Measurements from ENCODE around the gene MB21D2.

MB21D2 gene

DNA sequence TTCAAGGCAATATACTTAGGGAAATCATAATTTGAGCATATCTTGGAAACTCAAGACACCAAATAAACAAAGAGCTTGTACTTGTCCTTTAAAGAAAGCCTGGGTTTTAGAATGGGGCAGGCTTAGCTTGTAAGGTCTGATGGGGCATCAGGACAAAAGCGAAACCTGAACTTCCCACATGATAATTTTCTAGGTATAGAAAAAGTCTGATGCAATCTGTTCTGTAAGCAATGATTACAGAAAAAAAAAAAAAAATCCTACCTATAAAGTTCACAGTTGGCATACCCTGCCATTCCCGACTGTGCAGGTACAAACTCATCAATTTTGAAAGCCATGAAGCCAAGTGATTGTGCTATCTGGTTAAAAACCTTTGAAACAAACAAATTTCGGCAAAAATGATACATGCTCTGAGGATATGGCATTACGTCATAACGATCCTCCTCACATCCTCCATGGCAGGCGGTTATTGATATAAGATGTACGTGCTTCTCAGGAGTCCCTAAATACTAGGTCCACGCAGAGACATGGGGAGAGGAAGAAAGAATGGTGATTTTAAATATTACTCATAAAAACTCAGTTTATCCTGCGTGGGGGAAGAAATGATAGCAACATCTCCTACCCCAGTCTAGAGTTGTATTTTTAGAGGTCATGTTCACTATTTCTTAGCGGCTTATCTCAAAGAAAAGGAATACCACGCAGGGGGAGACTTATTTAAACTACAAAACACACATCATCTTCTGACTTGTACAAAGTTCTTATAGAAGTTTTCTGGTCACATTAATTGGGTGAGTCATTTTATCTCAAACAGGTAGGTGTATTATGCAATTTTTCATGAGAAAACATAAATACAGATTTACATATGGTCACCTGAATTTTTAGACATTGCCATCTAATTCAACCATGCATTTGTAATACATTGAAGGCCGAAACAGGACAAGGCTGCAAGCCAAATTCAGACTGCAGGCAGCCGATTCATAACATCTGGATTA lies 27.0 kb downstream of the MB21D2 start:
- DNase-seq (ENCODE audit: low read depth in 2 of 2) = no peak

DNA sequence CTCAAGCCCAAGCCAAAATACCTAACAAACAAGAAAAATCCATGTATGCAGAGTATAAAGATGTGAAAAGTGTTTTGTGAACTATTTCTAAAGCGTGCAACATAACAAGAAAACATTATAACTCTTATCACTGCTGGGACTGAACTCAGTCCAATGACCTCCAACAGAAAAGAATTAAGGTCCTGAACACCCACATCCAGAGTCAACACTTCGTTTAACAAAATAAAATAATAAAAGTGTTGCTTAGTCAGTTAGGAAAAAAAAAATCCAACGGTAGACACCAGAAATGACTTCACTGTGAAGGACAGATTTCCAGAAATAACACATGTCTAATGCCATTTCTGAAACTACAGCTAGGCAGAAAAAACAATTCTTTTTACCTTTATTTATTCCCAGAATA lies 28.0 kb downstream of the MB21D2 start:
- DNase-seq (ENCODE audit: low read depth in 2 of 2) = no peak

DNA sequence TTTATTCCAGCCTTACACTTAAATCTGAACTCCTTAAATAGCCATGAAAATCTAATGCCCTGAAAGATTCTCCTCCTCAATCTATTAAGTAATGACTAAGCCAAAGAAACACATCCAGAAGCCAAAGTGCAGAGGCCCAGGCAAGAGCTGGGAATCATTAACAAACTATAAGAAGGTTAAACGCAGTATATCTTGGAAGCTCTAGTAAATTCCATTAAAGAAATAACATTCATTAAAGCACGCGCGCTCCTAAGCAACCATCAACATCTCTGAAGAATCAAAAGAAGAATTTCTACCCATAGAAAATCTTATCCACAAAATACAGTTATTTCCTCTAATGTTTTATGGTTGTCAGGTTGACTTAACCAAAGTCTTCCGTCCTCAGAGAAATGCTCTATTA lies 29.5 kb downstream of the MB21D2 start:
- DNase-seq (ENCODE audit: low read depth in 2 of 2) = no peak

DNA sequence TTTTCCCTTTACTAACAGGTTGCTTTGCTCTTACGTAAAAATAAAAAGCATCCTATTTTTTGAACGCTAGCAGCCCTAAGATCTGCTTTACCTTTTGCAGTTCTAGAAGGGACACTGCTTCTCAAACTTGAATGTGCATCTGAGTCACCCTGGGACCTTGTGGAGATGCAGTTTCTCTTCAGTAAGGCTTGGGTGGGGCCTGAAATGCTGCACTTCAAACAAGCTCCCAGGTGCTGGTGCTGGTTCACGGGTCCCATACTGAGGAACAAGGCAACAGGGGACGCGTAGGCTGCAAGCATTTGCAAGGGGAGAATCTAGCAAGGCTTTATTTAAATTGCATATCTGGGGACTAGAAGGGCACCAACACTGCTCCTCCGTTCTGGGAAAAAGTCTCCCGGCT lies 30.0 kb downstream of the MB21D2 start:
- DNase-seq (ENCODE audit: low read depth in 2 of 2) = no peak

DNA sequence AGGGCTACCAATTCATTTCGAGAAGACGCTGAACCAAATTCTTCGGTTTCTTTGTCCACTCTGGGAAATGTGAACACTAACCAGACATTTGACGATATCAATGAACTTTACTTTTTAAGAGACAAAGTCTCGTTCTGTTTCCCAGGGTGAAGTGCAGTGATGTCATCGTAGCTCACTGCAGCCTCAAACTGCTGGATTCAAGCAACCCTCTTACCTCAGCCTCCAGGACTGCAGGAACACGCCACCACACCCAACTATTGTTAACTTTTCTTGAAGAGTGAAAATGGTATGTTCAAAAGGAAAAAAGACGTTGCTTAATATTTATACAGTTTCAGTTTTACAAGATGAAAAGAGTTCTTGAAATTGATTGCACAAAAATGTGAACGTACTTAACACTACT lies 30.6 kb downstream of the MB21D2 start:
- DNase-seq (ENCODE audit: low read depth in 2 of 2) = no peak

DNA sequence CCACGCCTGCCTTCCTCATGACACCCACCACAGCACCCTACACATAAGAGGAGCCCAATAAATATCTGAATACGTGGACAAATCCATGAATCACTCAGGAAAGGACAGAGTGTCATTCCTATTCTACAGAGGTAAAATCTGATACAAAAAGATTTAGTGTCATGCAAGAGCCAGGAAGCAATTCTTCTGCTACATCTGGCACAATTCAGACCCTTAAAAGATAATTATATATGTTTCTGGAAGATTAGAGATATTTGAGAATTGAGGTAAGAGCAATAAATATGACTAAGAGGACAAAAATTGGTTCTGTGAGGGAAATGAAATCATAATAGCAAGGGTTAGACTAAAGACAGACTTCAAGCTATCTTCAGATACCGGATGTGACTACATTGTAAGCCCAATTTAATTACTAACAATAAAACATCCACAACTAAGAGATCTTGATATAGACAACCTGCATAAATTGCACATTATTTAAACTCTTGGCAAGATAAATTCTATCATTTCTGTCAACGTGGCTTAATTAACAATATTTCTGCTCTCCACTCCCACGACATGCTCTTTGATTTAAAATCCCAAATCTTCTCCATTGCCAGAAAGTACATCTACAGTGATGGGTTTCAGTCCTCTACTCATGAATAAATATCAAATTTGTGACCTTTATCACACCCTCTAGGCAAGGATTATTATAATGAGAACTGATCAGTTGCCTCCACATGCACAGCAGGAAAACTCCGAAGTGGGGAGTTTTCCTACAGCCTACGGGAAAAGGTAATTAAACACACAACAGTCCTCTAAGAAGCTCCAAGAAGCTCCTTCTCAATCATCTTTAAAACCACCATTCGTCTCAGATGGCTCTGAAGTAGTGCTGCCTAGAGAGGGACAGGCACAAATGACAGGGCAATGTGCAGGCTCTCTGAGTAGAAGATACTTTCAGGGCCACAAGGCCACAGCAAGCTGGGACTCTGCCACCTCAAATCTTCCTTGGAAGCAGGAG lies 32.6 kb downstream of the MB21D2 start:
- DNase-seq (ENCODE audit: low read depth in 2 of 2) = no peak

DNA sequence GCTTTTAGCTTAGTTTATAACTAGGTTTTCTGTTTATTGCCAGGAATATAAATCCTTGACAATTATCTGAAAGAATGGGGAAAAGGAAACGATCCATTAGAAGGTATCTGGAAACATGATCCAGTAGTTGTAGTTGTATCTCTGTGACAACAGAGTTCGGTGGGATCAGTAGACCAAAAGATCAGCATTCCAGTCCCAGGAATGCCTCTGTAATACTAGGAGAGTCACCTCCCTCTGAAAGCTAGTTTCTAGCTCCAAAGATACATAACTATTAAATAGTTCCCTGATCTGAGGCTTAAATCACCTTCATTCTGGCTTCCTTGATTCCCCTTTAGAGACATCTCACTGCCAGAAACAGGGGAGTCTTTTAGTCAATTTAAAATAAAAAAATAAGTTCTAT lies 34.1 kb downstream of the MB21D2 start:
- DNase-seq (ENCODE audit: low read depth in 2 of 2) = no peak

DNA sequence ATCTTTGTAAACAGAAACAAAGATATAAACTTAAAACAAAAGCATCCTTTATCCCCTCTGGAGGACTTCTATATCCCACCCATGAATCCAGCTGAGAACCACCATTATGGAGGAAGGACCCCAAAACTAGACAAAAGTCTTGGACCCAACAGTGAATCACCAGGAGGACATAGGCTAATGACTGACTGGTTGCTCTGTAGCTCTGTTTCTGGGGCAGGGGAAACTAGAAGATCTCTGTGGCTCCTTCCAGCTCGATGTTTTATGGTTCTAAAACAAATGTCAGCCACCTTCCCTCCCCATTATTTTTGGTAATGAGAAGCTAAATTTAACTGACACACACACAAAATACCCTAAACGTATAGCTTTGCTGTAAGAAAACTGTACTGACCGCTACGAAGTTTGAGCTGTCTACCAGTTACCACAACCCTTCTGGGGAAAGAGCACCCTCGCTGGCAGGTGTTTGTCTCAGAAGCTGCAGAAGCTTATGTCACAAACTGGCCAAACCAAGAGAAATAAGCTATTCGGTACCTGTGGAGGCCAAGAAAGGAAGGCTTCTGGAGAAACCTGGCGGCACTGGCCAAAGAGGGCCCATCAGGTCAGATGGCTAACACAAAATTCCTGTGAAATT lies 36.4 kb downstream of the MB21D2 start:
- DNase-seq (ENCODE audit: low read depth in 2 of 2) = no peak

DNA sequence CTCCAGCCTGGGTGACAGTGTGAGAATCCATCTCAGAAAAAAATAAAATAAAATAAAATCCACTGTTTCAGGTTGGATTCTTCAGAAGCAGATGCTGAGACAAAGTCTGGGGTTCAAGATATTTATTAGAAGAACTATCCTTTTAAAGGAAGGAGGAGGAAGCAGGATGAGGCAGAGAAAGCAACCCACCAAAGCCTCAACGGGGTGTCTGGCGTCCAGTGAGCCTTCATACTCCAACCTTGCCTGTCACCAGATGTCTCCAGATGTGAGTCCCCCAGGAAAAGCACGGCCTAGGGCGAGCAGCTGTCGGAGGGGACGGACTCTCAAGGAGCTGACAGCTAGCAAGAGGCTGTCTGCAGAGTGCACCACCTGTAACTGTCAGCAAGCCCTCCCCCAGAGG lies 37.3 kb downstream of the MB21D2 start:
- no peak for DNase-seq (ENCODE audit: low read depth in 2 of 2)

DNA sequence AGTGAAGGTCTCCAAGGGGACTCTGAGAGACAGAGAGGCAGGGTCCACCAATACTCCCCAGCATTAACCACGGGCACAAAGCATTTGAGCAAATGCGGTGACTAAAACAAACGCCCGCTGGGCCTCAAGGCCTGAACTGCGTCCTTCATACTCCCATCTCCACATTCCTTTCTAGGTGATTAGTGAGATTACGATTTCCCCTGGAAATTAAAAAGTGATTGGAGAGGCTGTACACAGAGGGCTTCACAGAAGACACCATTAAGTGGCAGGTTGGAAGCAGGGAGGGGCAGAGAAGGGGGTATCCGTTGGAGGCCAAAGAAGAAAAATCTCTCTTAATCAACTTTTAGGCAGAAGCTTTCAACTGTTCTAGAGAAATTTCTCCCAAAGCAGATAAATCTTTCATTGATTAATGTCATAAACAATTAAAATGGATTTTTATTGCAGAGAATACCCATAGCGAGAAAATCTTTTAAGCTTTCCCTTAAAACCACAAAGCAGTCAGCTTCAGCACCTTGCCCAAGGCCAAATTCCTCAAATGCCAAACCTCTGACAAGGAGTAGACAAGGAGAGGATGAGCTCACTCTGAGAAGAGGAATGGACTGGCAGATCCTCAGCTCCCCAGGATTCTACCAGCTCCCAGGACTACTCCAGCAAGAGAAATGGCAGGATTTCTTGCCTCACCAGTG lies 38.2 kb downstream of the MB21D2 start:
- DNase-seq (ENCODE audit: low read depth in 2 of 2) = no peak

DNA sequence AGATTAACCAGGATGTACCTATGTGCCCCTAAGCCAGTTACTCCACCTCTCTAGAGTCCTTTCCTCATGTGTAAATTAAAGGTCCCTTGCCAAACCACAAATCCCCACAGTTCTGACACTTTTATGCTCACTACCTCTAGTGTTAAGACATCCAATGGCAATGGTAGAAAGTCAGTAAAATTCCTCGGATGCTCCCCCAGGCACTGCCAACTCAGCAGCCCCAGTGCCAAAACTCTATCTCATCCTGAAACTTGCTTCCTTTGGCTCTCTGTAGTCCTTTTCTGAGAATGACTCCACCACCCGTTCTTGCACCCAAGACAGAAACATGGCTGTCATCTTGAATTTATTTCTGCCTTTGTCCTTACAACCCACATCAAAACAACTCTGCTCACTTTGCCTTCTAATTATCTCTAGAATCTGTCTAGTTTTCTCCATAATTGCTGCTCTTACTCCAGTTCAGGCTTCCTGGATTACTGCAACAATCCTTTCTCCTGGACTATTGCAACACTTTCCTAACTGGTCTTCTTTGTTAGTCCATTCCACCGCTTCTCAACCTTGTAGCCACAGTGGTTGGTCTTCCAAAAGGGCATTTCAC lies 41.6 kb downstream of the MB21D2 start:
- no peak for DNase-seq (ENCODE audit: low read depth in 2 of 2)

DNA sequence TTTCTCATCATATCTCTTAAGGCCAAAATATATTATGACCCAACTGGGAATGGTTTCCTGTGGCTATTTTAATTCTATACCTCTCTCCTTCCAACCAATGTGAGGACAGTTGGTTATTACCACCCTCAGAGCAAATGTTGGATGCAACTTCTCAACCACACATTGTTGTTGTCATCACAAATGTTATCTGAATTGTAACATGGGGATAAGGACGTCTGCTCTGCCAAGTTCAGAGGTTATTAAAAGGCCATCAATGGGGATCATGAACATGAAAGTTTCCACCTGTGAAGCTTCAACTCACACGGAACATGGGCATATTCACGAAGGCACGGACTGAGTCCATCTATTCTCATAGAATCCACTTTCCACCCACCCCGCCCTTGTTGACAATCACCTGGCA lies 46.8 kb downstream of the MB21D2 start:
- no peak for DNase-seq (ENCODE audit: low read depth in 2 of 2)

DNA sequence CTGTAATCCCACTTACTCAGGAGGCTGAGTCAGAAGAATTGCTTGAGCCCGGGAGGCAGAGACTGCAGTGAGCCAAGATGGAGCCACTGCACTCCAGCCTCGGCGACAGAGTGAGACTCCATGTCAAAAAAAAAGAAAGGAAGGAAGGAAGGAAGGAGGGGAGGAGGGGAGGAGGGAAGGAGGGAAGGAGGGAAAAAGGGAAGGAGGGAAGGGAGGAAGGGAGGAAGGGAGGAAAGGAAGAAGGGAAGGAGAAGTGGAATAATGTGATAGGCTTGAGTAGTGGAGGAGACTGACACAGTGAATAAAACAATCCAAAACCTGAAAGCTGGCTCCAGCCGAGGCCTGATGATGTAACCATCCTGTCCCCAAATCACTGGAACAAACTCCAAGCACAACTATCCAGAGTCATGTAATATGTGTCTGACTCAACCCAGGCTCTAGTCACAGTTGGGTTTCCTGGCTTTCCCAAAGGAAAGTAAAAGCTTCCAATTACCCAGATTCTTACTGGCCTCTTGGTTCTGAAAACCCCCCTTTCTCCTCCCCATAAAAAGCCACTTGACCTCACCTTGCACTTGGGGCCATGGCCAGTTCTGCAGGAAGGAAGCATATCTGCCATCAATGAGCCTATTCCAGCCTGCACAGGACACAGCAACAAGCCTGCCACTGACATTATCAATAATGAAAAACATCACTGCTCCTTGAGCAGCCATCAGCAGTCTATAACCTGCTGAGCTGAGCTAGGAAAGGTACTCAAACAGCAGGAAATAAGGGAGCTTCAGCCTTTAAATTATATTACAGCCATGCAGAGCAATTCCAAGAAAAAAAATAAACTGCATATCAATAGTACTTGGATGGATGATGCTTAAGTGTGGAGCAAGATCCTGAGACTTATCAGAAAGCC lies 48.3 kb downstream of the MB21D2 start:
- no peak for DNase-seq (ENCODE audit: low read depth in 2 of 2)

DNA sequence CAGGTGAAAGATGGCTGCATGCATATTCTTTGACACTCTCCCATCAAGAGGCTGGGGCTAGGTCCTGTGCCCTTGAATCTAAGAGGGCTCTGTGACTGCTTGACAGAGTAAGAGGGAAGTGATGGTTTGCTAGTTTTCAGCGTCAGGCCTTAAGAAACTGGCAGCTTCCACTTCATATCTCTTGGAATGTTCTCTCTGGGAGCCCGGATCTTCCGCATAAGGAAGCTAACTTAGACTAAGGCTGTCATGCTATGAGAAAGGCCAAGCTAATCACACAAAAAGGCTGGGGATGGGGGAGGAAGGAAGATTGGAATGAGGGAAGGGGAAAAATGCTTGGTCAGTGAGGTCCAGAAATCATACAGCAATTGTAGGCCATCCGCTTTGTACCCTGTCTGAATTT lies 50.0 kb downstream of the MB21D2 start:
- DNase-seq (ENCODE audit: low read depth in 2 of 2) = no peak

DNA sequence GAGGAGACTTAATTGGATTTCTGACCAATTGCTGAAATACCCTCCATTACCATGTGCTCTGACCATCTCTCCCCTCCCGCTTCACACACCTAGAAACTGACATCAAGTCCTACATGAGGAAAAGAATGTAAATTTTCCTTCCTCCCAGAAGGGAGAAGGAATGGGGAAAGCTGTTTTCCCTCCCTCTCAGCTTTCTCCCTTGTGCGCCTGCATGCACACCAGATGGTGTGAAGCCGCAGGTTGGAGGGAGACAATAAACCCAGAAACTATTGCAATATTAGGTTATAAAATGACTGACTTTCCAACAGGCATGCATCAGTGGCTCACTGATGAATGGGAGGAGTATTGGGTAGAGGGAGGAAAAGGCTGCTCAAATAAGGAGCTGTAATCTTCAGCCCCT lies 50.9 kb downstream of the MB21D2 start:
- no peak for DNase-seq (ENCODE audit: low read depth in 2 of 2)

DNA sequence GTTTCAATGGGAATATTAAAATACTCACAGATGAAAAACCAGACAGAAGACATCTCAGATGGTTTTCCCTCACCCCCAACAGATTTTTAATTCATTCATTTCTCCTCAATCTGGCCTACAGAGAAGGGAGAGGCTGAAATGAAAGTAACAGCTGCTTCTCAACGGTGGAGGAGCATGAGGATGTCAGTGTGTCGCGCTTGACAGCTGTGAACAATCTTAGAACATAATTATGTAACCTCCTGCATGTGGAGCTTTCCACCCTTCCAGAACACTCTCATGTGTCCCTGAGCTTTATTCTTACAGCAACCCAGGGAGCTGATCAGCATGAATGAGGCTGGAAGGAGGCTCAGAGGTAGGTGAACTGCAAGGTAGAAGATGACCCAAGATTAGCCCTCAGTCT lies 52.7 kb downstream of the MB21D2 start:
- DNase-seq (ENCODE audit: low read depth in 2 of 2) = no peak

DNA sequence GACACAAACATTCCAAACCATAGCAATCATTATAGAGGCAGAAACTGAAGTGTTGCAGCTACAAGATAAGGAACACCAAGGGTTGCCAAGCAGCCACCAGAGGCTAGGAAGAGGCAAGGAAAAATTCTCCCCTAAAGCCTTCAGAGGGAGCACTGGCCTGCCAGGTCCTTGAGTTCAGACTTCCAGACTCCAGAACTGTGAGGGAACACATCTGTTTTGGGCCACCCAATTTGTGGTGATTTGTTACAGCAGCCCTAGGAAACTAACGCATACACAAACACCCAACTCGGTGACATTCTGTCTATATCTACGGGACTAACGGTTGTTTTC lies 54.6 kb downstream of the MB21D2 start:
- DNase-seq (ENCODE audit: low read depth in 2 of 2) = no peak

DNA sequence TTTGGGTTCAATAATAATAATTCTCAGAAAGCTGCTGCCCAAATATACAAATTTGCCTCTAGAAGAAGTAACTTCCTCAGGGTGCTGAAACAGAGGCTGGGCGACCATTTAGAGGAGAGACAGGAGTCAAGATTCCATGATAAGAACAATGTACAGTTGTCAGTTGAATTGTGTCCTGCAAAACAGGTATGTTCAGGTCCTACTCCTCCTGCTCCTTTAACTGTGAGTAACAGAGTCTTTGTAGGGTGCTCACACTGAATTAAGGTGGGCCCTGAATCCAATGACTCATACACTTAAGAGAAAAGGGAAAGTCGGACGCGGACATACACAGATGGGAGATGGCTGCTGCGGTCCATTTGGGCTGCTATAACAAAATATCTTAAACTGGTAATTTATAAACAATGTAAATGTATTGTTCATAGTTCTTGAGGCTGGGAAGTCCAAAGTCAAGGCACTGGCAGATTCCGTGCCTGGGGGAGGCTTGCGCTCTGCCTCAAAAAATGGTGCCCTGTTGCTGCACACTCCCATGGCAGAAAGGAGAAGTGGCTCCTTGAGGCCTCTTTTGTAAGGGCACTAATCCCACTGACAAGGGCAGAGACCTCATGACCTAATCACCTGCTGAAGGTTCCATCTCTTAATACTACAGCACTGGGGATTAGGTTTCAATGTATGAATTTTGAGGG lies 55.1 kb downstream of the MB21D2 start:
- no peak for DNase-seq (ENCODE audit: low read depth in 2 of 2)

DNA sequence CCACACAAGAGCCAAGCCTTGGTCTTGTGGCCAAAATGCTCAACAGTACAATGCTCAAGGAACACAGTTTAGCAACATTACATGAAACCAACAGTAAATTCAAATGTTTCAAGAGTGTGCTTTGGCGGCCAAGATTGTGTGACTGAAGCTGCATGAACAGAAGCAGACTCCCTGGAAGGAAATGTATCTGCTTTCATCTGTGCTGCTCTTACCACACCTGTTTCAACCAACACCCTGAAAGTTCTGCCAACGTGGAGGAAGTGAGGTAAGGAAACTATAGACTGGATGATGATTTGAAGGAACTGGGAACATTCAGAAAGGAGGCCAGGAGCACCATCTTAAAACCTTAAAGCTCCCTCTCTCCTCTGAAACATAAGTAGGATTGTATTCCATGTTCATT lies 55.7 kb downstream of the MB21D2 start:
- DNase-seq (ENCODE audit: low read depth in 2 of 2) = no peak

DNA sequence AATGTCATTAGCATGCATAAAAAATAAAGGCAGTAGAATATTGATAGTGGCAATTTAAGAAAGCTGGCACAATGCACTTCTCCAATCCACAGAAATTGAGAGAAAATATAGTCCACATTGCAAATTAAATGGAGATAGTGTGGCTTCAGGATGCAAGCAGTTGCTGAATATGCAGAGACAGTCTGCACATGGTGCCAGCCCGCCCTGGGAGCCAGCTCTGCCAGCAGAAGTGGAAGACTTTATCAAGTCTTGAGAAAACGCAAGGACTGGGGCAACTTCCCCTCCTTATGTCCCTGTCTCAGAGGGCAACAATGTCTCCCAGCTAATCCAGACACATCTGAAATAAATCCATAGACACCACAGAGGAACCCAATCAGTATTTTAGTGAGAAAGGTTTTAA lies 57.2 kb downstream of the MB21D2 start:
- no peak for DNase-seq (ENCODE audit: low read depth in 2 of 2)
